ENCODE data around the gene ACTA2. TPM values are rescaled to one million over a fixed set of nuclear protein-coding genes. Genes with fewer than 3 reads are reported as not detected.

Gene ACTA2
- total RNA-seq, 2 donors from 2014 or later = 1,100 to 1,897 TPM

- intact Hi-C loops (cut with DNase I) = no loop called here
- no peak for DNase-seq
- ATAC-seq = no peak
These were observed 8.7 kb upstream of the ACTA2 start for GRCh38 chr10:88961266-88961665.

GRCh38 chr10:88960802-88961201 lies 8.2 kb upstream of the ACTA2 start:
- ATAC-seq (no peak), DNase-seq (no peak)
- intact Hi-C loops (cut with DNase I) = no loop called here

- ATAC-seq (no peak), DNase-seq (no peak)
- intact Hi-C loops (cut with DNase I) = no loop called here
These were observed 6.1 kb upstream of the ACTA2 start for GRCh38 chr10:88958721-88959120.

- DNase-seq (no peak), ATAC-seq (no peak)
- intact Hi-C loops (cut with DNase I) = no loop called here
These were observed 4.8 kb upstream of the ACTA2 start for GRCh38 chr10:88957381-88957780.

- no peak for ATAC-seq
- no peak for DNase-seq
- intact Hi-C loops (cut with DNase I) = no loop called here
These were observed 2.0 kb upstream of the ACTA2 start for GRCh38 chr10:88954458-88955083.

- no peak for ATAC-seq
- intact Hi-C loops (cut with DNase I) = no loop called here
- no peak for DNase-seq
These were observed 1.1 kb upstream of the ACTA2 start for GRCh38 chr10:88953662-88954061.

GRCh38 chr10:88949912-88950837 lies 2.4 kb downstream of the ACTA2 start:
- no peak for ATAC-seq
- no peak for DNase-seq
- intact Hi-C loops (cut with DNase I) = no loop called here

GRCh38 chr10:88949051-88949450 lies 3.5 kb downstream of the ACTA2 start:
- ATAC-seq (no peak), DNase-seq (no peak)
- intact Hi-C loops (cut with DNase I) = no loop called here

GRCh38 chr10:88946965-88947590 lies 5.5 kb downstream of the ACTA2 start:
- no peak for DNase-seq
- intact Hi-C loops (cut with DNase I) = no loop called here
- ATAC-seq = no peak

GRCh38 chr10:88946200-88946599 lies 6.4 kb downstream of the ACTA2 start:
- intact Hi-C loops (cut with DNase I) = no loop called here
- no peak for ATAC-seq
- DNase-seq = no peak

- no peak for DNase-seq
- intact Hi-C loops (cut with DNase I) = no loop called here
- ATAC-seq = no peak
These were observed 7.8 kb downstream of the ACTA2 start for GRCh38 chr10:88944813-88945212.

GRCh38 chr10:88943778-88944177 lies 8.8 kb downstream of the ACTA2 start:
- intact Hi-C loops (cut with DNase I) = no loop called here
- ATAC-seq (peak in 1 of 2 donors; percentile 32), DNase-seq (no peak)

- DNase-seq = no peak
- no peak for ATAC-seq
- intact Hi-C loops (cut with DNase I) = no loop called here
These were observed 11.5 kb downstream of the ACTA2 start for GRCh38 chr10:88941026-88941425.

- DNase-seq (no peak), ATAC-seq (no peak)
- intact Hi-C loops (cut with DNase I) = loop anchor here in 1 of 2 donors (5.0 to 10.0 kb wide), 2 partner anchors 53 to 276 kb away; partner anchors contain the start of gene FAS
These were observed 13.6 kb downstream of the ACTA2 start for GRCh38 chr10:88938938-88939337.

GRCh38 chr10:88938039-88938438 lies 14.5 kb downstream of the ACTA2 start:
- intact Hi-C loops (cut with DNase I) = loop anchor here in 1 of 2 donors (5.0 to 10.0 kb wide), 2 partner anchors 54 to 277 kb away; partner anchors contain the start of gene FAS
- no peak for ATAC-seq
- no peak for DNase-seq

GRCh38 chr10:88936656-88937055 lies 15.9 kb downstream of the ACTA2 start:
- intact Hi-C loops (cut with DNase I) = loop anchor here in 1 of 2 donors (5.0 to 10.0 kb wide), 2 partner anchors 56 to 278 kb away; partner anchors contain the start of gene FAS
- DNase-seq (no peak), ATAC-seq (no peak)

- ATAC-seq (peak; percentile 45 to 58), DNase-seq (peak; percentile 76)
- intact Hi-C loops (cut with DNase I) = loop anchor here (2.0 to 10.0 kb wide), 5 partner anchors 52 to 282 kb away; partner anchors contain the start of genes FAS (in 1 of the 2) and STAMBPL1 (in 1 of the 2)
These were observed 17.5 kb downstream of the ACTA2 start for GRCh38 chr10:88934900-88935672.

- peak in 1 of 2 donors; percentile 4 for ATAC-seq
- DNase-seq = no peak
- intact Hi-C loops (cut with DNase I) = loop anchor here (5.0 to 10.0 kb wide), 2 partner anchors 51 to 281 kb away; partner anchors contain the start of gene STAMBPL1 (in 1 of the 2)
These were observed 19.0 kb downstream of the ACTA2 start for GRCh38 chr10:88933564-88933963.
